HG03457 (cell line): ENCODE measurements around the gene PDE10A.

Source experiments
- ATAC-seq: cut with Tn5 transposase; IDR thresholded peaks from one replicate; pipeline ENCODE4 v1.9.1; 2021; ENCODE audit warnings: moderate number of reproducible peaks; ENCODE audit not compliant: unreplicated experiment

Gene PDE10A

DNA sequence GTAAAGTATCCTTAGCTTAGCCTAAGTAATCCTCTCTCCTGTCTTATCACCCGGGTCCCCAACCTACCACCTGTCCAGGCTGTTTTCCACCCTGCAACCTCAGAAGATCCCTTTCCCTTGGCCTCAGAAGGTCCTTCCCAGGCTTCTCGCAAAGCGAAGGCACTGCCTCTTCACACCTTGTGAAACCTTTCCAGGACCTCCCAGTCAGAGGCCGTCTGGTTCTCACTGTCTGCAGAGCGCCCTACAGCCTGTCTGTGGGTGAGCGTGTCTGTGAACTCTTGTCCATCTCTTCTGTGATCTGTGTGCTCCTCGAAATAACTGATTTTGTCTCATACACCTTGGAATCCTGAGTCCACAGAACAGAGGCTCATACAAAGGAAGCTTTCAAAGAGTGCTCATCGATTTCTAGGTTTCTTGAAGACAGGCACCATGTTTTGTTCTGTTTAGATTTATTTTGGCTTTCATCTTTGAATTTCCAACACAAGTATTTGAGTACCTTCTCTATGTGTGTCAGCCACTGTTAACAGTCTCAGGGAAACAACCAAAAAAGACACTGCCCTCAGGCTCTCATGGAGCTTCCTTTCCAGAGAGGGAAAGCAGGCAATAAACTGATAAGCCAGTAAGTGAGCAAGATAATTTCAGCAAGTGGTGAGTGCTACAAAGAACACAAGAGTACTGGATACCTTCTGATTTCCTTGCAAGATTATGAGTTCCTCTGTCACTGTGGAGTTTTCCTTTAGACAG, 6.3 kb downstream of the PDE10A start:
- no peak for ATAC-seq

DNA sequence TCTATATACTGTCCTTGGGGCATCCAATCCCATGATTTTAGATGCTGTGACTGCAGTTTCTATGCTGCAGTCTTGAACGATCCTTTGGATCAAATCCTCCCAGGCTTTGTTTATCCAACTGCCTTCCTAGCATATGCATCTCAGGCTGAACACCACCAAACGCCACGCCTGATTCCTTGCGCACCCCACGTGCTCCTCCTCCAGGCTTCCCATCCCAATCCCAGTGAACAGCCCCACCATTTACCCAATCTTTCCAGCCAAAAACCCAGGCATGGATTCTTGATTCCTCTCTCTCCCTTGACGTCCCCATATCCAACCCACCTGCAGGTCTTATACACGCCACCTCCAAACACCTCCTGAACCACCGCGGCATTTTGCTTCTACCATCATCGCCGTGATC, 7.8 kb downstream of the PDE10A start:
- no peak for ATAC-seq

DNA sequence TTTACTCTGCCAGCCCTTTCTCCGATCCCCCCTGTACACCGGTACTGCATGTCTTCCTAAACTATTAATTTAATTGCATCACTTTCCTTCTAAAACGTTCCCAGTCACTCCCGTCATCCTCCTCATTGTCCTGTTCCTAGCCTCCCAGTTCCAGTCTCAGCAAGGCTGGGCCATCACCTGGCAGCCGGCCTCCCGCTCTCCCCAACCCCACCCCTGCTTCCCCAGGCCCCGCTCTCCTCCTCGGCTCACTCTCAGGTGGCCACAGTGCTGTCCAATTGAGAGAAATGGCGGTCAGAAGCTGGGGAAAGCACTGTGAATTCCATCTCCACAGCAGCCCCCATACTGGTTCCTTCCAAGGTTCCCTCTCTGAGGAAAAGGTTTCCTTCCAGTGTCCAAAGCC, 8.9 kb downstream of the PDE10A start:
- no peak for ATAC-seq

DNA sequence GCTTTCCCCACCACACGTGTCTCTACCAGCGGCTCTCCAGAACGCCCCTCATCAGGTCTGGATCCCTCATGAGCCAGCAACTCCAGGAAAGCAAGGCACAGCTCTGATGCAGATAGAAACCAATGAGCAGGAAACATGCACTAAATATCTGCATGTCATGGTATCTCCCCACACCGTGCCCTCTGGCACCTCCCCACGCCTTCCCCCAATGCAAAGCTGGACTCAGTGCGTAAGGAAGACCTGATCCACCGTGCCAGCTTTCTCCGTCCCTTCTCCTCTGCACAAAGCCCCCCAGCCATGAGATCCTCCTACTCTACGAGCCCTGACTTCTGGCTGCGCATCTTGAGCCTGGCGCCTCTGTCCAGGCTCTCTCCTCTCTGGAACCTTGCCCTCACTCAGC, 9.4 kb downstream of the PDE10A start:
- ATAC-seq = no peak

DNA sequence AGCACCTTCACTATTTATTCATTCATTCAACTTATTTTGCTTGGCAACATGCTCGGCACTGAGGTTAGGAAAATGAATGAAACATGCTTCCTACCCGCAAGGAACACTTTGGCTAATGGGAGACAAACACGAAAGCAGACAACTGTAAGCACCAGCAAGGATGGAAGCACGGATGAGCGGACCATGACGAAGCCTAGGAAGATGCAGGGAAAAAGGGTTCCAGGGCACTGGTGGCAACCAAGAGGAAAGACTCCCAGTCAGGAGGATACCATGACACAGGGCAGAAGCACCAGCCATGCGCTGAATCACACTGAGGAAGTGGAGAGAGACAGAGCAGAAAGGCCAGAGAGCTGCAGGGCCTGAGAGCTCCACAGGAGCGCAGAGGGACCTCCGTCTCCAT, 9.8 kb downstream of the PDE10A start:
- ATAC-seq = no peak

DNA sequence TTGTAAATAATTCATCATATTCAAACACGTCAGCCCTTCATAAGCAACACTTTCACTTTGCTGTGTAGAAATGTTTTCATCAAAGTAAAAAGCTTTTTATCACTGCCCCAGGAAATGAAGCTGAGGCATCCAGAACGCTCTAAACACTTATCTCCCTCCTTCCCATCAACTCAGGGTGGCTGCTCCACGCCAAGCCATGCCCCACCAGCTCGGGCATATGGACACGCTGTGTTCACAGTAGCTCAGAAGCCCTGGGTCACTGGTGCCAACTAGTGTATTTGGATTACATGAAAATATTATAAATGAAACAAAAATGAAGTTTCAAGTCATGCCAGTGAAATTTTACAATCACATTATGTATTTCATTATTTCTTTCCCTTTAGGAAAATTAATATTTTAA, 10.3 kb downstream of the PDE10A start:
- ATAC-seq = no peak

DNA sequence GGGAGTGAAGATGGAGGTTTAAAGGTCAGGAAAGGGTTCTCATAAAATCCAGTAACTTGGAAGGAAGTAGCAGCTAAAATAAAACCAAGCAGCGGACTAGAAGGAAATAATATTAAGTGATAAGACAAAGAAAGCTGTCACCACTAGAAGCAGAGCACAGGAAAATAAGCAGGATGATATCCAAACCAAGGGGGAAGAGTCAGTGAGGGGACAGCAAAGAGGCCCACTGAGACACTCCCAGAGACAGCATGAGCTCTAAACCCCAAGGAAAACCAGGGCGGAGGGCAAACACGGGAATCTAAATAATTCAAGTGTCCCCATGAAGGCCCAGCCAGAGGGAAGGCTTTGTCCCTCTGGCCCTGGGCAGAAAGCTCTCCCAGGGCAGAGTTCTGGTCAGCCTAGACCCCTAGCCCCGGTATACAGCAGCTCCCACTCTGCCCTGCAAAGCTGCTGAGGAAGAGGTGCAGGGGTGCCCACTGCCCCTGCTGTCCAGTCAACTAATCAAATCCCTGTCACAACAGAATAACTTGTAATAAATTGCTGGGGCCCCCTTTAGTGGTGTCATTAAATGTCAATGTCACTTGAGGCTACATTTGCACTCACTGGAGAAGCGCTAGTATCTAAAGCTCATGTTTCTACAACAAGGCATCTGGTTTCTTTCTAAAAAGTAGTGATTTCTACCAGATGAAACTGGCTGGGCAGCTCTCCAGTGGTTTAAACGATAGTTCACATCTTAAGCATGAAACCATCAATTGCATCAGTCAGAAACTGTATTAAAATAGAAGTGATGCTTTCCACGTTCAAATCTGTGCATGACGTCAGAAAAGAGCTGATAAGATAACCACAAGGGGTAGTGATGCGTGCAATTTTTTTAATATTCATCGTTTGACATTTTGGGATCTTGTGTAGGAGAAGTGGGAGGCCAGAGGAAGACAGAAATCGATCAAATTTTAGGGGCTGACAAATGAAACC, 13.6 kb downstream of the PDE10A start:
- no peak for ATAC-seq

DNA sequence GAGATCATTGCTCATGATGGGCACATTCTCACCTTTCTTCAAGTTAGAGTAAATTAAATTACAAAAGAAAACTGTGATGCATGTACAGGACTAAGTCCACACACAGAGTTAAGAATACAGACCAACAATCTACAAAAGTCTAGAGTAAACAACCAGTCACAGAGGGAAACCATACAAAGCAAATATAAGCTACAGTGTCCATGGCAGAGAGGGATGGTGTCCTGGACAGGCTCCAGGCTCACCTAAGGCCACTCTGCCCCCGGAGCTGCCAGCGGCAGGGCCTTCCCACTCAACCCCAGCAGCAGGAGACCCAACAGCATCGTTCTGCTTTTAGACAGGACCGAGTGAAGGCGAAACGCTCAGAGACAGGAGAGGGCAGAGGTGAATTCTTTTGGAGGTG, 16.0 kb downstream of the PDE10A start:
- no peak for ATAC-seq

DNA sequence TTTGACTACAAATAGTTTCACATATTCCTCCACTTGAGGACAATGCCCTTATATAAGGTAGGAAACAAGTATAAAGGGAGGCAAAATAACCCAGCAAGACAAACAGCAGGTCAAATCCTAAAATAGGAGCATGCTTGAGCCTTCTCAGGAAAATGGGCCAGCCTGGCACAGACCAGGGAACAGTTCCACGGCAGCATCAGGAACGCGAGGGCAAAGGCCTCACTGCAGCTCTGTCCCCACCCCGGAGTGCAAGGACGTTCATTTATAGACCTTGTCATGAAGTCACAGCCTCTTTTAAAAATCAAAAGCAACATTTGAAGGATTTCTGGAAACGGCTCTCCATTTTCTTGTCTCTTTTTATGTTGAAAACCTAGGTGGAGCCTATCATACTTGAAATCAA, 17.1 kb downstream of the PDE10A start:
- no peak for ATAC-seq

DNA sequence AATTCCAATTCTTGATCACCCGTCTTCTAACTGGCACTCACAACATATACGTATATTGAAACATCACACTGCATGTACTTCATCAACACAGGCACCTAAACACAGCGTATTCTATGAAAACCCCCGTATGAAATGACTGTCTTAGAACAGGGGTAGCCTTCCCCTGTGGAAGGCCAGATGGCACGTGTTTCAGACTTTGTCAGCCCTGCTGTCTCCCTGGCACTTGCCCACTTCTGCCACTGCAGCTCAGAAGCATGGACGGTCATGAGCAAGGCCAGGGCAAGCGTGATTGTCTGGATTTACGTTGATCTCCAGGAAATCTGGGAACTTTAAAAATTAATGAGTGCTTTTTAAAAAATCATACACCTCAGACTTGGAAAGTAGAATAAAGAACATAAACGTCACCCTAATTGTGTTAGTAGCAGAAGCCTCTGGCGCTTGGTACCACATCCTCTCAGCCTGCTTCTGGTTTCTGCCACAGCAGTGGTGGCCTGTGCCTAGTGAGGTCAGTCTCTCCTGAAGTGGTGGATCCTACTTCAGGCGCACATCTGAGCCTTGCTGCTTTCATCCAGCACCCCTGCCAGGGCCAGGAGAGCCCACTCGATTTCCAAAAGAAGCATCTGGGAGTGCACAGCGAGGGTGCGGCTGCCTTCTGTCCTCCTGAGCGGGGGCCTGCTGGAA, 18.3 kb downstream of the PDE10A start:
- no peak for ATAC-seq

DNA sequence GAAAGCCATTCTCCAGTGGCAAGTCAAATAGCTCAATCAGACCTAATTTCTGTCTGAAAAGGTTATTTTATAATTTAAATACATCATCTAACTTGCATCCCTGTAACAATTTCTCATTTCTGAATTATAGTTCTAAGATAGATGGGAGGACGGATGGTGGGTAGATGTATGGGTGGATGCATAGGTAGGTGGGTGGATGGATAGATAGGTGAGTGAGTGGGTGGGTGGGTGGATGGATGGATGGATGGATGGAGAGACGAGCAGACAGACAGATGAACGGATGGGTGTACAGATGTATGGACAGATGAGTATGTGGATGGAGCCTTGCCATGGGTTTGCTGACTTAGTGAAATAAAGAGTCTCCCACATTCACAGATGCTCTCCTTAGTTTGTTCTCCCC, 20.0 kb downstream of the PDE10A start:
- ATAC-seq = no peak

DNA sequence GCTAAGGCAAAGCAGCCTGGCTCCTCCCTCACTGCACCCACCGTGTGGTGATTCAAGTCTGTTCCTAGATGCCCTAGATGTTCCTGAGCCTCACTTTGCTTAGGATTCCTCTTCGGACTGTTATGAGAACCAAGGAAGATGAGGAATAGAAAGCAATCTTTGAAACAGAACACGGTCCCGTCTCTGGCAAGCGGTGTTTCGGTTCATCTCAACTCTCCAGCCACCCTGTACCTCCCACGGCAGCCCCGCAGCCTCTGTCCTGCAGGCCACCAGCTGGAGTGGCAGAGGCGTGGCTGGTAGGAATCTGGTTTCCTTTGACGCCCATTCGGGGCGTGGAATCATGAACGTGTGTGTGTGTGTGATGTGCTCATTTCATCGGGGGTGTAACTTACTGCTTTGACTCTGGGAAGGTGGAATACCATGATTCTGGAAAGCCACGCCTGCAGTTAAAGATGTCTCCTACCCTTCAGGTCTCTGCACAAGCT, 21.3 kb downstream of the PDE10A start:
- no peak for ATAC-seq

DNA sequence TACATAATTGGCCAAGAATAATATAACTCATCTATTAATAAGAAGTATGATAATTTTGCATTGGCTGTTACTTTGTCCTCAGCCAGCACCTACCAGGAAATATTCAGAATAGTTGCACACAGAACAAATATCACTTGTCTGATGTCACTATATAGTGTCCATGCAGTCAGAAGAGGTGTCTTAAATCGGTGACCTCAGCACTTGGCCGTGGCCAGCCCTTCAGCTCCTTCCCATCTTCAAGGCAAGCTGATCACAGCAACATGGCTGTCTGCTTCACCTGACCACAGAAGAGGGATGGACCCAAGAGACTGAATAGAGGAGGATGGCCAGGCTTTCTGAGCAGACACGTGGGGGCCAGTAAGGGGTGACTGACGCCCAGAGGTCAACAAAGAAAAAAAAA, 22.2 kb downstream of the PDE10A start:
- ATAC-seq = no peak

DNA sequence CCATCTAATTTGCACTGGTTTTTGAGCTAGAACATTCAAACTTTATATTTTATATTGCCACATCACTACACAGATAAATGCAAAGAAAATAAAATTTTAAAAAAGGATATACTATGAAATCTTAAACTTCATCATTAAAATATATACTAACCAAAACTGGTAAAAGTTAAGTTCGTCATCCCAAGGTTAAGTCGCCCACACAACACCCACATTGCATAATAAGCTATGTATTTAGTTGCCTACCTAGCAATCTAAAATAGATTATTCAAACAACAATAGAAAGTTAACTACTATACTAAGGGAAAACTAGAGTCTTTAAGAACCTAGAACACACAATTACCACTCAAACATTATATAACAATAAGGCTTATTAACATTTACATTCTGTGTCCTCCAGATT, 24.5 kb downstream of the PDE10A start:
- ATAC-seq = no peak

DNA sequence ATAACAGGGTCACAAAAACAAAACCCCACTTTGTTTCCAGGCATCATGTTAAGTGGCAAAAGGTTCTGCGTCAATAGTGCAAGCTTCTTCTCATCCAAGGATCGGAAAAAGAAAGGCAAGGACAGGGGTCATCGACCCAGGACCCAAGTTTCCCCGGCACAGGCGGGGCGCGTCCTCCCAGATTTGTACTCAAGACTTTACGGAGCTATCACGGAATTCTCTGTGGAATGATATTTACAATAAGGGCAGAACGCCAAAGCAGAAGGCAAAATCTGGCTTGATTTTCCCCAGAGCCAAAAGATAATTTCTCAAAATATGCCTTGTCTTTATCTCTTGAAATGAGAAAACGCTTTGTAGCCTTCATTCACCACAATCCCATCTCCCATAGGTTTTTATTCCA, 25.5 kb downstream of the PDE10A start:
- no peak for ATAC-seq

DNA sequence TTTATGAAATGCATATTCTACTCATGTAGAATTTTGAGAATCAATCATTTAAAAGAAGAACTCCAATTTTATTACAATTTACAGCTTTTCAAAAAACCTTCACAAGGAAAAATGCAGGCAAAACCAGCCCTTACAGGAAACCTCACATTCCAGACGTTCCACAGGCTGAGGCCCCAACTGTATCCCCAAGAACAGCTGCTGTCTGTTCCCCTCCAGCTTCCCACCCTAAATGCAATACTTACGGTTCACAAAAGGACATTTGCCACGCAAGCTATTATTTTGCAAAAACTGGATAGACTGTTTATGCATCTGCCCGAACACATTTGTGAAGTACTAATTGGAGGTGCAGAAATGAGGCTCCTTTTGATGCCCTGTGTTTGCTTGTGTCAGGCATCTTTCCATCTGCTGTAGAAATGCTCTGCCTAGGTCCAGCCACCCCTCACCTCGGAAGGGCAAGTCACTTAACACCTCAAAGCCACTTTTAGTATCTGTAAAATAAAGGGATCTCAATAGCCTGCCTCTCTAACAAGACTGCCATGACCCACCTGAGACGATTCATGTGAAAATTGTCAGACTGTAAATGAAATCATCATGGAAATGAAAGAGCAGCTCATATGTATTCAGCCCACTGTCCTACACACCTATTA, 26.5 kb downstream of the PDE10A start:
- no peak for ATAC-seq

DNA sequence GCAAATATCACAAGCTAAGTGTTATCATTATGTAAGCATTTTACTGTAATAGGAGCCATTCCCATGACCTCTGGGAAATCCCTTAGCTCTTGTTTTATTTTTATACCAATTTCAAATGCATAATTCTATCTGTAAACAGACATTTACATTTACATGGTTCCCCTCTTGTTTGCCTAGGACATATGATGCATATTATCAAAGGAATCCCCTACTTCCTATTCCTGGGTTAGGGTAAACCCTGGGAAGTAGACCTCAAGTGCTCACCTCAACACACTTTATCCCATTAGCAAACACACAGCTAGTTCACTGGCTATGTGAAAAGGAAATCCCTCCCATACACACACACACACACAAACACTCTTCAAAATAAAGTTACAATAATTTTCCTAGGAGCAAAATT, 27.1 kb downstream of the PDE10A start:
- no peak for ATAC-seq

DNA sequence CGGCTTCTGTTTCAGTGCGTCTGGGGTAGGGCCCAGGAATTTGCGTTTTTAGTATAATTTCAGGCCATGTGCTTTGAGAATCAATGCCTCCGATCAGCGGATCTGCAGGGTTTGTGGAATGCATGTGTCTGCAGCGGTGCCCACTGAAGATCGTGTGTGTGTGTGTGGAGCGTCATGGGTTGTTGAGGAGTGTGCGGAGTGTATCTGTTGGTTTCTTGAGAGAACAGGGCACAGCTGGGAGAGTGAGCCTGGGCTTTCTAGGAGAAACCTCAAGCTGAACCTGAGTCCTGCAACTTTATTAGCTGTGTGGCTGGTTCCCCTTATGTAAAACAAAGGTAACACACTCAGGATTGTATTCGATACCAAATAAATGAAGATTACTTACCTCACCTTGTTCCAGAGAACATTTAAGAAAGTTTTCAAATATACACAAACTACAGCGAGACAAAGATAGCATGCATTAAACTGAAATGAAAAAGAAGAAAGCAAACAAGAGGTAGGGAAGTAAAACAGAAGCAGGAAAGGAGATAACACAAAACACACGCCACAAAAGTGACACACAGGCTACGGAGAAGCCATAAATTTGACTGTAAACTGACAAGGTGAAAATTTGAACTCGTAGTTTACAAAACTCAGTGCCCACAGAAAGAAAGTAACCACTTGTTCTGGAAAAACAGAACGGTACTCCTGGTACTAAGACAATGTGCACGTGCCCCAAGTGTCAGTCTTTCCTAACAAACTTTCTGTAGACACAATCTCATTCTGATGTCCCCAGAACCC, 28.8 kb downstream of the PDE10A start:
- no peak for ATAC-seq

DNA sequence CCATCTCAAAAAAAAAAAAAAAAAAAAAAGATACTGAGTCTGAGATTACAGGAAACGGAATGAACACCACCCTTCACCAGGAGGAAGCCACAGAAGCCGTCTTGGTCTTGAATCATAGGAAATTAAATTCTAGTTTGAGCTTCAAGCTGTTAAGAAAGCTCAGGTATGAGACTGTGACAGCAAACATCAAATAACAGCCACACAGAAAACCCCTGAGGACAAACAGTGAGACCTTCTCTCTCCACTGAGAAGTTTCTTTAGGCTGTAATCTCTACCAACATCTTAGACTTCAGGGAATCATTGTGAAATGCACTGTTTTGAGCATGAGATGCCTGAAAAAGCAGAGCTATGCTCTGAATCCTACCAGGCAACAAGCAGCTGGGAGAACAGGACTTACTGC, 30.8 kb downstream of the PDE10A start:
- no peak for ATAC-seq

DNA sequence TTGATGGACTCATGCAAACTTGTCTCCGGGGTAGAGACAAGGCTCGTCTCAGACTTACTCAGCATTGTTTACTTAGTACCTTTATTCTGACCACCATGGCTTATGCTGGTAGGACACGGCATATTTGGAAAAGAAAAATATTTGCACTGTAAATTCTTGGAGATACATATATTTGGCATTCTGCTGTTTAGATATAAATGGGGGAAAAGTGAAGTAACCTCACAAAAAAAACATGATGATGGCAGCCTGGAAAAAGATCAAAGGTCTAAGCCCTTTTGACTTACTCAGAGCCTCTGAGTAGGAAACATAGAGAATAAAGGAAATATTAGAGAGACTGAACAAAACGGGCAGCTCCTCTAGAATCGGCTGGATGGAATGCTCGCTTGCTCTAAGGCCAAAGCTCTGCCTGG, 32.5 kb downstream of the PDE10A start:
- ATAC-seq = no peak
